Esophagus squamous epithelium (tissue), 5 donors: ENCODE results near the gene SYNE3. TPM values are rescaled to one million over a fixed set of nuclear protein-coding genes. Genes with fewer than 3 reads are reported as not detected.

ENCODE experiments used
- DNase-seq: peaks from one replicate; lab custom pipeline; 2025; lab: John Stamatoyannopoulos, UW
- H3K27ac ChIP-seq, 4 donors: fragments of 200-600 bp; sonication (generic); one replicate each; pipeline ENCODE4 v1.5.1; 2016 to 2019; ENCODE audit warnings: mild to moderate bottlenecking in 1 of 4
- H3K27me3 ChIP-seq, 4 donors: fragments of 200-600 bp; sonication (generic); 1 replicate in 3 of 4; 2 replicates in 1 of 4; pipeline versions ENCODE4 v1.5.1 to v1.6.0; 2017 to 2021; ENCODE audit warnings: antibody characterized with exemption in 1 of 4
- H3K36me3 ChIP-seq, 3 donors: fragments of 200-600 bp; sonication (generic); one replicate each; pipeline ENCODE4 v1.5.1; 2016 to 2019
- H3K4me1 ChIP-seq, 3 donors: fragments of 200-600 bp; sonication (generic); one replicate each; pipeline ENCODE4 v1.5.1; 2017 to 2019
- H3K4me3 ChIP-seq, 4 donors: fragments of 200-600 bp; sonication (generic); 1 replicate in 3 of 4; 2 replicates in 1 of 4; pipeline ENCODE4 v1.5.1; 2016 to 2019; ENCODE audit warnings: mild to moderate bottlenecking in 2 of 4, moderate library complexity in 1 of 4
- H3K9me3 ChIP-seq, 3 donors: fragments of 200-600 bp; sonication (generic); one replicate each; pipeline ENCODE4 v1.5.1; 2016 to 2019
- CTCF ChIP-seq, 6 experiments: fragments of 450-650 bp in 4 of 6; fragments of 200-600 bp in 2 of 6; sonication (generic) in 2 of 6; IDR thresholded peaks; one replicate each; pipeline ENCODE4 v1.5.1; 2016 to 2019; ENCODE audit warnings: antibody characterized with exemption in 6 of 6, mild to moderate bottlenecking in 4 of 6, moderate library complexity in 4 of 6
- POLR2A ChIP-seq, 4 donors: fragments of 450-650 bp; IDR thresholded peaks; one replicate each; pipeline ENCODE4 v1.6.1; 2017; ENCODE audit warnings: antibody characterized with exemption in 4 of 4, mild to moderate bottlenecking in 4 of 4, moderate library complexity in 3 of 4
- WGBS, 2 donors: methylation state at CpG; one replicate each; pipeline ENCODE4 v1.1.5; 2018; 5-methylcytosine and 5-hydroxymethylcytosine counted together
- intact Hi-C: fragments of 100-400 bp; cut with DNase I; formaldehyde crosslinking; loops from one replicate; pipeline ENCODE4 v1.15.0; 2022
- total RNA-seq, 4 donors: library from RNA; depleted of rRNA; stranded (reverse); fragments of >200 nt; gene quantifications; one replicate each; pipeline ENCODE4 v1.1.0, GENCODE V29; 2016
- donor health status: DM: yes; HTN: yes; CAD: no.

The SYNE3 gene
- total RNA-seq, 4 donors from 2014 or later: 1.5 to 11.6 (median 5.5) TPM

DNA sequence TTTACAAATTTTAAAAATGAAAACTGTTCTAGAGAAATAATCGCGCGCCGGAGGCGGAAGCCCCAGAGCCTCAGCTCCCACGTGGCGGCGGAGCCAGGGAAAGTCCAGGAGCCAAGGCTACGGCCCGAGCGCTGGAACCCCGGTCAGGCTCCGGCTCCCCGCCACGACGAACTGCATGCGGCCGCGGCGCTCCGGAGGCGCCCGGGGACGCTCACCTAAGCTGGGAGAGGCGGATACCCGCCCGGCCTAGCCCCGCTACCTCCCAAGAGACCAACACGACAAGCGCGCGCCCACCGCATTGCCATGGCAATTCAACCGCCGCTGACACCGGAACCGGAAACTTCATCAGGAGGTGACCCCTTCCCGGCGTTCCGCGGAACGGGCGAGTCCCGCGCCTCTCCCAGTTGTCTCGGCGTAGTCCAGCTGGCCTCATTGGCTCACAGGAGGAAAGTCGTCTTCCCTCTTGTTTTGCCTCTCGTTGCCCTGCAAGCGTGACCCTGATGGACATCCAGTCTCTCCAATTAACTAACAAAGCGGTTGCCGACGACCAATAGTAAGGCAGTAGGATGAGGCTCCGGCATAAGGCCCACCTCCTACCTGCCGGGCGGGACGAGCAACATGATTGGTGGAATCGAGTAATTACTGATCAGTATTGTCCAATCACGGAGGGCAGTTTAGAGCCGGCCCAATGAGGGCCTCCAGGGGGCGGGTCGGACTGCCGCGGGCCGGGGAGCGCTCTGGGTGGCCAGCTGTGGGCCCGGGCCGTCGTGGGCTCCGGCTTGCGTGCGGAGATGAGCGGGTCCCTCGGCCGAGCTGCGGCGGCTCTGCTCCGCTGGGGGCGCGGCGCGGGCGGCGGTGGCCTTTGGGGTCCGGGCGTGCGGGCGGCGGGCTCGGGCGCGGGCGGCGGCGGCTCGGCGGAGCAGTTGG is 18.1 kb upstream of the SYNE3 start, which contains the start of gene GLRX5:
Gene GLRX5 (plus strand): TSS at position 752 of the 927 bp plus-strand sequence. CDS start 40 bp downstream, at position 792.
- Histone ChIP-seq H3K4me1 (peaks cover 41 to 78% (median 54%) of the 10 kb centered on the region in 3 donors), H3K27me3 (no peaks in the 10 kb centered on the region)

DNA sequence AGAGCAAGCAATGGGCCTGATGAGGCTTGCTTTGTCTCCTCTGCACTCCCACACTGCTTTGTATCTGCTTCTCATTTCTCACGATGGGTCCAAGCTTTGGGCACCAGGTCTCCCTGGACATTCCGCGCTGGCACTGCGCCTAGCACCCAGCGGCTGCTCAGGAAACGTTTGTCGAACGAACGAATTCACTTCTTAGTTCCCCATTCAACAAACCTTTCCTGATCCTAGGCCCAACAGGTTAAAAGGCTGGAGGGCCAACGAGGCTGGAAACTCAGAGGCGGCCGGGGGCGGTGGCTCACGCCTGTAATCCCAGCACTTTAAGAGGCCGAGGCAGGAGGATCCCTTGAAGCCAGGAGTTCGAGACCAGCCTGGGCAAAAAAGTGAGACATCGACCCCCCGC is 17.4 kb upstream of the SYNE3 start:
- TF ChIP-seq CTCF (IDR thresholded peaks at IDR 0.05) (no peak), POLR2A (IDR thresholded peaks at IDR 0.05) (no peak)
- Histone ChIP-seq H3K4me3 (peak overlapping the region; percentile 74 to 99 (median 91)), H3K4me1 (peaks cover 41 to 78% (median 54%) of the 10 kb centered on the region in 3 donors), H3K27ac (peak overlapping the region; percentile 34 to 91 (median 88)), H3K36me3 (peaks cover 0 to 5% (median 0%) of the 10 kb centered on the region in 3 donors), H3K9me3 (no peaks in the 10 kb centered on the region), H3K27me3 (no peaks in the 10 kb centered on the region)
- intact Hi-C loops: no loop called here
- WGBS, 2 donors: 0 to 2% methylated on average over 15 to 17 of the region's 18 CpGs
- no peak for DNase-seq

More for the DNA sequence above, 18.1 kb upstream of the SYNE3 start, which contains the start of gene GLRX5:
- Histone ChIP-seq H3K27ac (peak within 1 kb of the TSS; percentile 87 to 91 (median 90)), H3K4me3 (peak within 1 kb of the TSS; percentile 74 to 99 (median 91)), H3K36me3 (peaks cover 0 to 2% (median 0%) of the 10 kb centered on the region in 3 donors), H3K9me3 (no peaks in the 10 kb centered on the region)
- peak; percentile 96 for DNase-seq
- WGBS, 2 donors: 0% methylated on average over 5 to 24 of the region's 97 CpGs
- intact Hi-C loops: no loop called here
- TF ChIP-seq POLR2A (IDR thresholded peaks at IDR 0.05): peak in 3 of 4 donors; percentile 14 to 64 (median 56)
- TF ChIP-seq CTCF (IDR thresholded peaks at IDR 0.05): peak in 3 of 6 experiments; percentile 13 to 40 (median 15)

DNA sequence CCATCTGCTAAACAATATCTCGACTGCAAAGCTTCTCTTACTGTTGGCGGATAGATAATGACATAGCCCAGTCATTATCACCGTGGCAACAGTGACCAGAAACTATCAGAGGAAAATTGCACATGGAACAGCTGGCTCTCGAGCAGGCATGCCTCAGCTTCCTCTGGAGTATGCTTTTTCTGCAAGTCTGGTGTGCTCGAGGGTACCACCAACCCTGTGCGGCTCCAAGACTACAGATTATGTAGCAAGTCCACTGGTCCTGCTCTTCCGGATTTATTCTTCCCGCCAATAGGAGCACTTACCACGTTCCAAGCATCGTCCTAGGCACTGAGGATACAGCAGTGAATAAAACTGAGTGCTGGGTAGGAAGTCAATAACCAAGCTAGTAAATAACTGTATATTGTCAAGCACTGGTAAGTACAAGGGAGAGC is 17.0 kb upstream of the SYNE3 start:
- peak overlapping the region; percentile 34 to 91 (median 88) for H3K27ac ChIP-seq
- H3K9me3 ChIP-seq: no peaks in the 10 kb centered on the region
- TF ChIP-seq POLR2A (IDR thresholded peaks at IDR 0.05) (no peak), CTCF (IDR thresholded peaks at IDR 0.05) (no peak)
- H3K27me3 ChIP-seq: no peaks in the 10 kb centered on the region
- H3K4me3 ChIP-seq: peak overlapping the region; percentile 74 to 99 (median 91)
- DNase-seq: no peak
- 3 to 7% methylated on average over 6 to 9 of the region's 10 CpGs for WGBS, 2 donors
- peaks cover 41 to 77% (median 54%) of the 10 kb centered on the region in 3 donors for H3K4me1 ChIP-seq
- H3K36me3 ChIP-seq: peaks cover 0 to 8% (median 0%) of the 10 kb centered on the region in 3 donors
- intact Hi-C loops: no loop called here

DNA sequence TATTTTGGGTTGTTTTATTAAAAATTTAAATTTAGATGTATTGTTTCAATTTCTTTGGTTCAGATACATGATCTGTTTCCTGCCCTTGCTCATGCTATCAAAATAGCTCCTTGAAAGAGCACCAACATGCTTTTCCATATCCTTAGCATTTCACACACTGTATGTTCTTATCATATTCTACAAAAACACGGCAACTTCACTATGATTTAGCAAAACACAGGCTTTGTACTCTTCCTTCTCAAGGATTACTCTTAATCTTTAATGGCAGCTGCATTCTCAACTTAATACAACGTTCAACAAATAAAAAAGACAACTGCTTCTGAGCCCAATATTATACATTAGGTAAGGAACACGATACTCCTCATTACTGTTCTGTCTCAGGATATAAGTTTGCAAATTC is 15.5 kb upstream of the SYNE3 start:
- 19 to 21% methylated on average over 3 of the region's 3 CpGs for WGBS, 2 donors
- Histone ChIP-seq H3K27me3 (no peaks in the 10 kb centered on the region), H3K36me3 (peaks cover 0 to 8% (median 0%) of the 10 kb centered on the region in 3 donors), H3K4me3 (no peak overlapping the region), H3K4me1 (peaks cover 41 to 74% (median 44%) of the 10 kb centered on the region in 3 donors), H3K27ac (peak overlapping the region in 1 of 4 donors; percentile 30), H3K9me3 (no peaks in the 10 kb centered on the region)
- intact Hi-C loops: no loop called here
- TF ChIP-seq CTCF (IDR thresholded peaks at IDR 0.05) (no peak), POLR2A (IDR thresholded peaks at IDR 0.05) (no peak)
- no peak for DNase-seq
